GM18517 (cell line): ENCODE data around the gene POLR3E.
"Not testable (repeated sequence)": the region's sequence is repeated elsewhere in the genome, so short reads cannot be mapped to it uniquely, and the experiment has no call there.

Experiments
- ATAC-seq: cut with Tn5 transposase; IDR thresholded peaks from one replicate; pipeline ENCODE4 v1.9.1; 2021; ENCODE audit warnings: mild to moderate bottlenecking, moderate library complexity; ENCODE audit not compliant: unreplicated experiment

The POLR3E gene

GRCh38 chr16:22291860-22292318 is 5.3 kb upstream of the POLR3E start:
- no peak for ATAC-seq

GRCh38 chr16:22292320-22292719 is 4.9 kb upstream of the POLR3E start:
- ATAC-seq, result no peak

- ATAC-seq, result no peak
These were observed 3.8 kb upstream of the POLR3E start for GRCh38 chr16:22293137-22294106.

- peak; percentile 2 for ATAC-seq
These were observed 740 bp upstream of the POLR3E start for GRCh38 chr16:22296225-22297113.

GRCh38 chr16:22297871-22298733 is 893 bp downstream of the POLR3E start:
- ATAC-seq, result peak; percentile 33

GRCh38 chr16:22299036-22299435 is 1.8 kb downstream of the POLR3E start:
- no peak for ATAC-seq

GRCh38 chr16:22300427-22301071 is 3.3 kb downstream of the POLR3E start:
- ATAC-seq, result no peak

- not testable (repeated sequence) for ATAC-seq
These were observed 4.2 kb downstream of the POLR3E start for GRCh38 chr16:22301423-22301822.

GRCh38 chr16:22302776-22303363 is 5.7 kb downstream of the POLR3E start:
- no peak for ATAC-seq

- no peak for ATAC-seq
These were observed 7.2 kb downstream of the POLR3E start for GRCh38 chr16:22304411-22304810.

- no peak for ATAC-seq
These were observed 9.6 kb downstream of the POLR3E start for GRCh38 chr16:22306788-22307187.

- no peak for ATAC-seq
These were observed 10.6 kb downstream of the POLR3E start for GRCh38 chr16:22307838-22308237.

GRCh38 chr16:22308824-22309520 is 11.8 kb downstream of the POLR3E start:
- ATAC-seq, result no peak

GRCh38 chr16:22311520-22311919 is 14.3 kb downstream of the POLR3E start:
- ATAC-seq, result no peak

- ATAC-seq, result no peak
These were observed 15.9 kb downstream of the POLR3E start for GRCh38 chr16:22312897-22313781.

- no peak for ATAC-seq
These were observed 16.8 kb downstream of the POLR3E start for GRCh38 chr16:22313876-22314470.
